Body of pancreas (tissue), 4 donors: ENCODE data around the gene TMEM9. TPM values are rescaled to one million over a fixed set of nuclear protein-coding genes. Genes with fewer than 3 reads are reported as not detected.

ENCODE experiments used
- ATAC-seq: fragments of 150-250 bp; one replicate; pipeline ENCODE4 v1.9.1; 2016
- DNase-seq, 4 donors: peaks; one replicate each; pipeline ENCODE4 v3.0.0-alpha.2; 2019
- H3K27ac ChIP-seq, 4 donors: fragments of 200-600 bp; sonication (generic); 1 replicate in 3 of 4; 2 replicates in 1 of 4; pipeline versions ENCODE4 v1.5.1 to v1.6.1; 2016 to 2019; ENCODE audit warnings: mild to moderate bottlenecking in 1 of 4, mixed read lengths in 1 of 4, moderate library complexity in 1 of 4
- H3K27me3 ChIP-seq, 2 donors: fragments of 200-600 bp; sonication (generic); one replicate each; pipeline ENCODE4 v1.6.0; 2016; ENCODE audit warnings: mild to moderate bottlenecking in 1 of 2
- H3K36me3 ChIP-seq, 2 donors: fragments of 200-600 bp; sonication (generic); replicated peaks in 1 of 2; 2 replicates each; pipeline ENCODE4 v1.5.1; 2016; ENCODE audit warnings: low read depth in 2 of 2; ENCODE audit not compliant: insufficient read depth in 1 of 2
- H3K4me1 ChIP-seq: fragments of 200-600 bp; sonication (generic); one replicate; pipeline ENCODE4 v1.6.0; 2016
- H3K4me3 ChIP-seq, 2 donors: fragments of 200-600 bp; sonication (generic); 1 replicate in 1 of 2; 2 replicates in 1 of 2; pipeline ENCODE4 v1.5.1; 2016 to 2019
- H3K9me3 ChIP-seq, 3 donors: fragments of 200-600 bp; sonication (generic); 1 replicate in 2 of 3; 2 replicates in 1 of 3; pipeline ENCODE4 v1.5.1; 2016
- CTCF ChIP-seq, 7 experiments: fragments of 450-650 bp in 4 of 7; fragments of 200-600 bp in 3 of 7; sonication (generic) in 3 of 7; IDR thresholded peaks; one replicate each; pipeline ENCODE4 v1.5.1; 2016 to 2019; ENCODE audit warnings: antibody characterized with exemption in 7 of 7
- POLR2A ChIP-seq, 3 donors: fragments of 450-650 bp; IDR thresholded peaks; one replicate each; pipeline ENCODE4 v1.6.1; 2016; ENCODE audit warnings: antibody characterized with exemption in 3 of 3, mild to moderate bottlenecking in 2 of 3
- WGBS, 2 donors: methylation state at CpG; one replicate each; pipeline ENCODE4 v1.1.5; 2017; 5-methylcytosine and 5-hydroxymethylcytosine counted together
- intact Hi-C: fragments of 100-400 bp; cut with DNase I; formaldehyde crosslinking; loops from one replicate; pipeline ENCODE4 v1.15.1; 2023
- total RNA-seq, 2 donors: library from RNA; depleted of rRNA; stranded (reverse); fragments of >200 nt; gene quantifications; one replicate each; pipeline ENCODE4 v1.1.0, GENCODE V29; 2016

Gene TMEM9
- total RNA-seq, 2 donors from 2014 or later = 56.6 to 70.5 TPM

- H3K36me3 ChIP-seq = no peaks in the 10 kb centered on the region
- intact Hi-C loops = loop anchor here (5.0 kb wide), 1 partner anchor 34 kb away; no protein-coding TSS in a partner anchor
- H3K27ac ChIP-seq = no peak overlapping the region
- 69 to 71% methylated on average over 2 of the region's 2 CpGs for whole genome bisulfite sequencing, 2 donors
- H3K9me3 ChIP-seq = no peaks in the 10 kb centered on the region
- DNase-seq (no peak), ATAC-seq (no peak)
- H3K4me3 ChIP-seq = no peak overlapping the region
- H3K27me3 ChIP-seq = no peaks in the 10 kb centered on the region
- H3K4me1 ChIP-seq = no peaks in the 10 kb centered on the region
- TF ChIP-seq POLR2A (IDR thresholded peaks at IDR 0.05) = no peak
- TF ChIP-seq CTCF (IDR thresholded peaks at IDR 0.05) = no peak
Observed at GRCh38 chr1:201181726-201182125, 27.5 kb upstream of the TMEM9 start.

DNA sequence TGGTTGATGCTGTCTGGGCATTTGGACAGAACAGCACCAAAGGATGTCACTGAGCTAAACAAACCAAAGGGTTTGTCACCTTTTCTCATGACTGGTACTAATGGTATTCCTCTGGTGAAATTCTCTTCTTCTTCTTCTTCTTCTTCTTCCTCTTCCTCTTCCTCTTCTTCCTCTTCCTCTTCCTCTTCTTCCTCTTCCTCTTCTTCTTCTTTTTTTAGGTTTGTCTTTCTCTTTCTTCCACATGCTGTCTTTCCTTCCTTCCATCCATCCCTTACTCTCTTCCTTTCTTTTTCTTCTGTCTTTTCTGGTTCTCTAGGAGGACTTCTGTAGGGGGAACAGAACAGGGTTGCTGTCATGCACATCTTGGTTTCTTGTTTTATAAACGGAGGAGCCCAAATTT, 27.0 kb upstream of the TMEM9 start:
- H3K4me3 ChIP-seq = no peak overlapping the region
- ATAC-seq (no peak), DNase-seq (no peak)
- H3K9me3 ChIP-seq = no peaks in the 10 kb centered on the region
- no peaks in the 10 kb centered on the region for H3K27me3 ChIP-seq
- no peaks in the 10 kb centered on the region for H3K36me3 ChIP-seq
- H3K27ac ChIP-seq = no peak overlapping the region
- TF ChIP-seq POLR2A (IDR thresholded peaks at IDR 0.05) (no peak), CTCF (IDR thresholded peaks at IDR 0.05) (no peak)
- no peaks in the 10 kb centered on the region for H3K4me1 ChIP-seq
- whole genome bisulfite sequencing, 2 donors = 50 to 65% methylated on average over 1 of the region's 1 CpG
- intact Hi-C loops = loop anchor here (5.0 kb wide), 1 partner anchor 34 kb away; no protein-coding TSS in a partner anchor

- DNase-seq (no peak), ATAC-seq (no peak)
- Histone ChIP-seq H3K27ac (no peak overlapping the region), H3K4me1 (no peaks in the 10 kb centered on the region), H3K36me3 (no peaks in the 10 kb centered on the region), H3K9me3 (no peaks in the 10 kb centered on the region), H3K4me3 (no peak overlapping the region), H3K27me3 (no peaks in the 10 kb centered on the region)
- TF ChIP-seq POLR2A (IDR thresholded peaks at IDR 0.05) (no peak), CTCF (IDR thresholded peaks at IDR 0.05) (no peak)
- intact Hi-C loops = loop anchor here (5.0 kb wide), 1 partner anchor 34 kb away; no protein-coding TSS in a partner anchor
- WGBS, 2 donors = 75 to 83% methylated on average over 6 of the region's 6 CpGs
Observed at GRCh38 chr1:201180901-201181300, 26.6 kb upstream of the TMEM9 start.

DNA sequence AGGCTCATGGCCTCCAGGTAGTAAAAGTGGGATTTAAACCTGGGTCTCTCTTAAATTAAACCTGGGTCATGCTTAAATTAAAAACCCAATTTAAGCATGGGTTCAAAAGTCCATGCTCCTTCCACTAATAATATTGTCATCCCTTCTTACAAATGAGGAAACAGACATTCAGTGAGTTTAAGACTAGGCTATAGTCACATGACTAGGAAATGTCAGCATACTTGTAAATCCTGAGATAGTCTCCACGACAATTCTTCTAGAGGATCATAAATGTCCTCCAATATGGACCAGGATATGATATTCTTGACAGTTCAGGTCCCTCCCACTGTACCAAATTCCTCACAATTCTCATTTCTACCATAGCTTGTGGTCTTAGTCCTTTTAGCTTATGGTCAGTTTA, 25.9 kb upstream of the TMEM9 start:
- Histone ChIP-seq H3K9me3 (no peaks in the 10 kb centered on the region), H3K36me3 (no peaks in the 10 kb centered on the region), H3K27me3 (no peaks in the 10 kb centered on the region), H3K4me3 (no peak overlapping the region), H3K27ac (no peak overlapping the region), H3K4me1 (no peaks in the 10 kb centered on the region)
- 43 to 53% methylated on average over 1 of the region's 1 CpG for WGBS, 2 donors
- ATAC-seq (no peak), DNase-seq (no peak)
- intact Hi-C loops = loop anchor here (5.0 kb wide), 1 partner anchor 33 kb away; no protein-coding TSS in a partner anchor
- TF ChIP-seq POLR2A (IDR thresholded peaks at IDR 0.05) (no peak), CTCF (IDR thresholded peaks at IDR 0.05) (no peak)

GRCh38 chr1:201178718-201179117, 24.4 kb upstream of the TMEM9 start:
- ATAC-seq = no peak
- TF ChIP-seq POLR2A (IDR thresholded peaks at IDR 0.05) (no peak), CTCF (IDR thresholded peaks at IDR 0.05) (no peak)
- no peak overlapping the region for H3K27ac ChIP-seq
- H3K4me1 ChIP-seq = no peaks in the 10 kb centered on the region
- H3K36me3 ChIP-seq = no peaks in the 10 kb centered on the region
- no peak overlapping the region for H3K4me3 ChIP-seq
- intact Hi-C loops = no loop called here
- H3K9me3 ChIP-seq = no peaks in the 10 kb centered on the region
- no peaks in the 10 kb centered on the region for H3K27me3 ChIP-seq
- 53 to 73% methylated on average over 3 of the region's 3 CpGs for WGBS, 2 donors
- DNase-seq = no peak
